Stimulated activated CD8-positive, alpha-beta memory T cell treated with anti-CD3 and anti-CD28 coated beads, Interleukin-2, amount 100 ng/mL, for 48 hours (primary cell): ENCODE results near the gene BLMH.

Experiments used
- DNase-seq, 2 donors: peaks; one replicate each; pipeline ENCODE4 v3.0.0-alpha.2; 2020; ENCODE audit warnings: low read depth in 2 of 2

BLMH gene, protein sequence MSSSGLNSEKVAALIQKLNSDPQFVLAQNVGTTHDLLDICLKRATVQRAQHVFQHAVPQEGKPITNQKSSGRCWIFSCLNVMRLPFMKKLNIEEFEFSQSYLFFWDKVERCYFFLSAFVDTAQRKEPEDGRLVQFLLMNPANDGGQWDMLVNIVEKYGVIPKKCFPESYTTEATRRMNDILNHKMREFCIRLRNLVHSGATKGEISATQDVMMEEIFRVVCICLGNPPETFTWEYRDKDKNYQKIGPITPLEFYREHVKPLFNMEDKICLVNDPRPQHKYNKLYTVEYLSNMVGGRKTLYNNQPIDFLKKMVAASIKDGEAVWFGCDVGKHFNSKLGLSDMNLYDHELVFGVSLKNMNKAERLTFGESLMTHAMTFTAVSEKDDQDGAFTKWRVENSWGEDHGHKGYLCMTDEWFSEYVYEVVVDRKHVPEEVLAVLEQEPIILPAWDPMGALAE

DNA sequence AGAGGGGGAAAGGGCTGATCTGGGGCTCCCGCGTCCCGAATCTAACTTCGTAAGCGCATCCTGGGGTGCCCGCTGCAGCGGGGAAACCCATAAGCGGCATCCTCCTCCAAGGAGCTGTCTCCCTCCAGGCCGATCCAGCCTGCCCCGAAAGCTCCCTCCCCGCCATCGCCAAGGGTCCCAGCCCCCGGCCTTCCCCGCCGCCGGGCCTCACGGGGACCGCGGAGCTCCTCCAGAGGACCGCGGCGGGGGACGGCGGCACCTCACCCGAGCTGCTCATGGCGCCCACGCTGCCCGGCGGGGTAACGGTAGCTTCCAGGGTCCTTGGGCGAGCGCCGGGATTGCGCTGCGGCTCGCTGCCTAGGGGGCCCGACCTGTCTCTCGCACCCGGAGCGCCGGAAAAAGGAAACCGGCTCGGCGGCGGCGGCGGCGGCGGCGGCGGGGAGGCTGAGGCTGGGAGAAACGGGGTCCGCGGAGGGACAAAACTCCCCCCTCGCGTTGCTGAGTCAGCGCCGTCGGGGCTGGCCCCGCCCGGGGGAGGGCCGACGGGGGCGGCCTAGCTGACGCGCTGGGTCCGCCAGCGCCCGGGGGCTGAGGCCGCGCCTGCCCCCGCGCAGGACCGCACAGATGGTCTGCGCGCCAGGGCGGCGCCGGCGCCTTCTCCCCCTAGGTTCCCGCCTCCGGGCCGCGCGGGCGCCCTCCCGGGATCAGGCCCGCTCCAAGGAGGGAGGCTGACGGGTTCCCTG lies at the start of gene BLMH:
Gene BLMH, minus strand, starts transcription at position 402 of the 743 bp plus-strand sequence. Its CDS starts 125 bp downstream, at position 277.
- peak; percentile 79 to 80 for DNase-seq

DNA sequence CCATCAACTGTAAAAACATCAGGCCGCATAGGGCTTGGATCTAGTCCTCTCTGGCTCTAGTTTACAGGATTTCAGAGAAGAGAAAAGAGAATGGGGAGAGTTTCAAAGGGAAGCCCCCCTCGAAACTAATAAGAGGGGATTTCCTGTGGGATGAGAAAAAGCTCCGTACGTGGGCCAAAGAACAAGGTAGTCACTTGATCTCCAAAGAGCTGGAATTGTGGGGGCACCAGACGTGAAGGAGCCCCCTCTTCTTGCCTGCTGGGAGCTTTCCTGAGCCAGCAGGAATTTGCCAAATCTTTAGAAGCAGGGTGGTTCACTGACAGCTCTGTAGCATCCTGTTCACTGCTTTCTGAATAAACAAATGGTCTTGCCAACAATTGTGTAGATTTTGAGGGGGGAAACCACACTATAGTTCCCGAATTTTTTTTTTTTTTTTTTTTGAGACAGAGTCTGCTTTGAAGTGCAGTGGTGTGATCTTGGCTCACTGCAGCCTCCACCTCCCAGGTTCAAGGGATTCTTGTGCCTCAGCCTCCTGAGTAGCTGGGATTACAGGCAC lies 49.1 kb upstream of the BLMH start:
- no peak for DNase-seq

DNA sequence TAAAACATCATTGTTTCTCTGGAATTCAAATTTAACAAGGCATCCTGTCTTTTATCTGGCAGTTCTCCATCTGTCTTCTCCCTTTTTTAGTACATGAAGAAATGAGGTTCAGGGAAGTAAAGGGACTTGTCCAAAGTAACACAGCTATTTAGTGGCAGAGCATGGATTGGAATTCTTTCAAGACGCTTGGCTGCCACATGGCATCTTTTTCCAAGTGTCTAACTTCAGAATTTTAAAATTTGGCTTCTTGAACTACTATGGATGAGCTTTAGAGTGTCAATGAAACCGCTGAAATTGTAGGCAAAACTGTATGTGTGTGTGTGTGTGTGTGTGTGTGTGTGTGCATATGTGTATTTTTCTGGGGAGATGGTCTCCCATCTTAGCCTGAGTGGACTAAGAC lies 47.3 kb upstream of the BLMH start:
- no peak for DNase-seq

DNA sequence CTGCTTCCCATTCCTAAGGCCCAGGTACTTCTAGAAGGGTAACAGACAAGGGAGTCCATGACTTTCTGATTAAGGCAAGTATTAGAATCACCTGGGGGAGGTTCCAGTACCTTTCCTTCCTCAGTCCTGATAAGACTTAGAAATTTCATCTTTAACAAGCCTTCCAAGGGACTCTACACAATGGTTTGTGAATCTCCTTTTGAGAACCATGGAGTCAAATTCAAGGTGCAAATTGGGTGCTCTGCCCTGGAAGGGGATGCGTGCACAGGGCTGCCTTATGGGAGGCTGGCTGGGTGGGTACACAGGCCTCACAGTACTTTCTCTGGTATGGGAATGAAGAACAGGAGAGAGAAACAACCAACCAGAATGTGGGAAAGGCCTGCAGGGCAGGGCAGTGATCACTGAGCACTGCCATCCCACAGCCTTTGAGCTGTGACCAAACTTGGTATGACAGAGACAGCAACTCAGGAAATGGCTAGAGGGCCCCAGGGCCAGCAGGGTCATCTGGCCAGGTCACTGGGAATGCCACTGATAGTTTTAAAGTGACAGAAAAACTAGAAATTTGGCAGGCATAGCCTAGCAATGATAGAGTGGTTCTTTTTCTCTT lies 45.8 kb upstream of the BLMH start:
- DNase-seq: no peak

DNA sequence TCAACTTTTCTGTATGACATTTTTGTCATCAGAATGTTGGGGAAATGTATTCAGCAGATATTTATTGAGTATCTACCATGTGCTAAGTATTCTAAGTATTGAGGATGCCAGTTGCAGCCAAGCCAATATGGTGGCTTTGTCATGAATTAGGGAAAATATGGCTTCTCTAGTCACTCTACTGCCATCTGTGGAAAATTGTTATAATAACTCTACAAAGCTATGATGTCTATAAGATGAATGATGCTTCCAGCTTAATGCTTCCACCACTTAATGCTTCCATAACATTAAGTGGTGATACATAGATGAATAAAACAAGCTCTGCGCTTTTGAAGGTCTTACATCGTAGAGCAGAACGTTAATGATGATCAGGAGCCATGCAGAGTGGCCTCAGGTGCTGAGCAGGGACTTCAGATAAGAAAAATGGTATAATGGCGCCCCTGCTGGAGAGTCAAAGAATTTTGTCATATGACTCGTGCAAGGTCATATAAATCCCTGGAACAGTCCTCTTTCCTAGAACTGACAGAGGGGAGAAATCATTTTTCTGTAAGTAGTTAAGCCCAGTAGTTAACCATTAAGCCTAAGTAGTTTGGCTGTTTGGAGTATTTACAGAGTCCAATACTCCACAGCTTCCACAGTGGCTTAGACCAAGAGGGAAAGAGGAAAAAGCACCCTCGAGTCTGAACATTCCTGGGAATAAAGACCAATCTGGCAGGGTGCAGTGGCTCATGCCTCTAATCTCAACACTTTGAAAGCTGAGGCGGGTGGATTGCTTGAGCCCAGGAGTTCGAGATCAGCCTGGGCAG lies 44.8 kb upstream of the BLMH start:
- peak in 1 of 2 donors; percentile 20 for DNase-seq

DNA sequence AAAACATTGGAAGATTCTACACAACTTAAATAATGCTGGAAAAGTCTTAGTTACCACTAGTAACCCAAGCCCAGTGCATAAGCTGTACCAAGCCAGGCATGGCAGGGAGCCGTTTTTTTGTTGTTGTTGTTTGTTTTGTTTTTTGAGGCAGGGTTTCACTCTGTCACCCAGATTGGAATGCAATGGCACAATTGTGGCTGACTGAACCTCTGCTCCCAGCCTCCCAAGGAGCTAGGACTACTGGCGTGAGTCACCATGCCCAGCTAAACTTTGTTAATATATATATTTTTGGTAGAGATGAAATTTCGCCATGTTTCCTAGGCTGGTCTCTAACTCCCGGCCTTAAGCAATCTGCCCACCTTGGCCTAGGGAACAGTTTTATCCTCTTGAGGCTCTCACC lies 42.7 kb upstream of the BLMH start:
- no peak for DNase-seq

DNA sequence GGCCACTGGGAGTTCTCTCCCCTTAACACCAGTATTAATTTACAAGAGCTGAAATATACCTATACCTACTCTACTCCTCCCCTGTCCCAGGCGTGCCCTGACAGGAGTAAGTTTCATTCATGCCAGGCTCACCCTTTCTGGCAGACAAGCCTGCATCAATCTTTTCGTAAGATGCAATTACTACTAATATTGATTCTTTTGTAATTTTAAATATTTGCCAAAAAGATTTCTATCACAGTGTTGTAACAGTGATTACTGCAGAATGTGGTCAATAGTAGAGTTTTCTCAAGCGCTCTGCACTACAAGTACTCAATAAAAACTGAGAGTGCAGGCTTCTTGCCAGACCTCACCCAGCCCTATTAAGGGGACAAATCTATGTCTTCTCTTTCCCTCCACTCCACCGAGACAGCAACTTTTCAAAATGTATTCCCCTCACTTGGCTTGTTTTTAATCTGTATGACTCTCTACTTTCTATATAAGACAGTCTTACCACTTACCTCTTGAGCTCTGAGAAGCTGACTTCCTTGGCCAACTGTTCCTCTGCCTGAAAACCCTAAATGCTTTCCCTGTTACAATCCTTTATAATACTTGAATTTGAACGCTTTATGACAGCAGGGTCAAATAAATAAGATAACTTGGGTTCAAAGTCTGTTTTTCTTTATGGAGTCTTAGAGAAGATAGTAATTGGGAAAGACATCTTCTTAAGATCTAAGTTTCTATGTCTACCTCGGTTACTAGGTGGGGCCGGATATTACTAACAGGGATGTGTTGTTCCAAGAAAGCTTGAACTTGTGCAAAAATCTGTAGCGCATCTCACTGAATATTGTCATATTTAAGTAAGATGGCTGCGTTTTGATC lies 42.0 kb upstream of the BLMH start, which contains the start of gene TMIGD1:
Gene TMIGD1, minus strand, starts transcription at position 555 of the 858 bp plus-strand sequence. CDS start 1,924 bp downstream, outside the sequence.
- no peak for DNase-seq

DNA sequence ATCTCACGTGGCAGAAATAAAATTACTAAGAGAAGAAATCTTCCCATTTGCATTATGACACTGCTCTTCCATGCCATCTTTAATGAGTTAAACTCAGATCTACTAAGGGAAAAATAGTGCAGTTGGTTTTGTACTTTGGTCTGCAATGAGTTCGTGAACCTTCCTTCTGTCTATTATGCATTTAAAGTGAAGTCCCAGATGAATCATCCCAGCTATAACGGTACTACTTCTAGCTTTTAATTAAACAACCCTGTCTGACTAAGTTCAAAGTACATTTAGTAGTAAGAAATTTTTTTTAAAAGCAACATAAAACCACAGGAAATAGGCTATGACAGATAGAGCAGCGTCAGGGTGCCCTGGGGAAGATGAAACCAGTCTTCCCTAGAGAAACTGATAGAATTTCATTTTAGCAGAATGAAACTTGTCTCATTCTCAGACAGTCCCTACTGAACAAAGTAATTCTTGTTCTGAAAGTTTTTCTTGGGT lies 40.4 kb upstream of the BLMH start:
- no peak for DNase-seq

DNA sequence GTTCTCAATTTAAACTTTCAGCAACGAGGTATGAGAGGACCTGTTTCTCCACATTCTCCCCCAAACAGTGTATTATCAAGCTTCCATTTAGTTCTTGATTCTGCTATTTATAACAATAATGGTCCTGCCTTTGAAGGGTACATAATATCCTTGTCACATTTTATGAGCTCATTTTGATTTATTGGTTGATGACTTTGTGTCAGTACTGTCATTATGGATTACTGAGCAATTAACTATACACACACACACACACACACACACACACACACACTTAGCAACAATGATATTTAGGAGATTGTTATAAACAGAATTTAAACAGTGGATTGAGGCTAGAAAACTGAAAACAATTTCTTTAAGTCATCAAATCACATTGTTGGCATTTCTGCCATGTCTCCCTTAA lies 35.1 kb upstream of the BLMH start:
- no peak for DNase-seq

DNA sequence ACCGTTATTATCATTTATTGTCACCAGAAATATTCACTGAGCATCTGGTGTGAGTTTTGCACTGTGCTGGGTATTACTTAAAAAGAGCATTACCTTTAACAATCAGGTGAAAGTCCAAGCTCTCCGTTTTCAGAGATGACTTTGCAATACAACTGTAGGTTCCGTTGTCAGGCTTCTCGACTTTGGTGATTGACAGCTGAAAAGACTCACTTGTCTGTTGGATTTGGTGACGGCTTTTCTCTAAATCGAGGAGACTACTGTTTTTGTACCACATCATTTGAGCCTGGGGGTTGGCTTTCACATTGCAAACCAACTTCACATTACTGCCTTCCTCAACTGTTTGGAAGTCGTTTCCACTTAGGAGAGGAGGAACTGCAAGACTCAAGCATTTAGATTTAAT lies 33.0 kb upstream of the BLMH start:
- DNase-seq: no peak

DNA sequence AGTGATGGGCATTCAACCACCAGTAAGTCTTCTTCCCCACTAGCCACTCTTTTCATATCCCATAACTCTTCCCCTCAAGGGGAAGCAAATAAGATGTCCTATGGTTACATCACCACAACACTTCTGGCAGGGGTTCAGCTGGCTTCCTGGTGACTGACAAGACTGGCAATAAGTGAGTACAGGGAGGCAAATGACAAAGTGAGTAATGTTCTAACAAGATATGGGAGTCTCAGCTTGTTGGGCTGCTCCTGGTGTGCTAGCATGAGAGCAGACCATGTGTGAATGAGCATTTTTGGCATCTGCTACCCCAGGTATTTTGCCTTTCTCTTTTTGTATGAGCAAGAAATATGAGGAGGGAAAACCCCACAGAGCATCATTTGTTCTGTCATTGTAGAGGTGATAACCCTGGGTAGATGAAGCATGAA lies 32.2 kb upstream of the BLMH start:
- no peak for DNase-seq

DNA sequence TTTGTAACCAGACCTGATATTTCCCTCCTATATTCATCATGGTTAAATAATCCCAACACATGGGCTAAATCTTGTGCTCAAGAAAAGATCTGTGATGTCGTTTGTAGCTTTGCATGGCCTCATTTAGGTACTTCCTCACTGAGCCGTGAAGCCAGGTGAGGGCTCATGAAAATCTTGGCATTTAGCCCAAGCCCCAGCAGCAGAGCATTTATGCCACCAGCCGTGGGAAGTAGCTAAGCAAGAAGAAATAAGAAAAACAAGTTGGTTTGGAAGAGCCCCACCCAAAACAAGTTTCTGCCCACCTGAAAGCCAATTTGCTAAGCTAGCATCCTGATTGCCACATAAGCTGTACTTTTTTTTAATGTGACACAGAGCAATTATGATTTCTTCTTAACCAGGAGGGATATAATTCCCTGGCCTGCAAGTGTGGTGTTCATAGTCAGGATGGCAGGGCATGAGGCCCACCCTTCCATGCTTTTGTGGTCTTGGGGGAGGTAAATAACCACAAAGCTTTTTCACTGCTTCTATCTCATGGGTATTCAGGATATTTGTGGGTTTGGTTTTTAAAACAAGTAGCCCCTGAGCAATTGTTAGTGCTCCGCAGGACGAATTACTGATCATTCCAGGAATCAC lies 31.6 kb upstream of the BLMH start:
- no peak for DNase-seq

DNA sequence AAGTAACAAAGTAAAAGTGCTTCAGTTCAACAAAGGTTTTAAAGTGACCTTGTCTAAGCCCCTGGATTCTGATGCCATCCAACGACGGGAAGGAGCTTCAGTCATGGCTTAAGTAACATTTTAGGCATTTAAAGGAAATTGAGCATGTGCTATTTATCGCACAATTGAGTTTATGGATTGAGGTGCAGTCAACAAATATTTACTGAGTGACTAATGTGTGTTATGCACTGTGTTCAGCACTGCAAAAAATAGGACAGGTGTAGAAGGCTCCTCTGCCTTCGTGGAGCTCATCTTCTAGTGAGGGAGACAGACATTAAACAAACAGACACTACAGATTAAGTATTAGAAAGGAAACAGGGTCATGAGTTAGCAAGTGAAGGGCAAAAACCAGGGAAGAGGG lies 29.6 kb upstream of the BLMH start:
- no peak for DNase-seq

DNA sequence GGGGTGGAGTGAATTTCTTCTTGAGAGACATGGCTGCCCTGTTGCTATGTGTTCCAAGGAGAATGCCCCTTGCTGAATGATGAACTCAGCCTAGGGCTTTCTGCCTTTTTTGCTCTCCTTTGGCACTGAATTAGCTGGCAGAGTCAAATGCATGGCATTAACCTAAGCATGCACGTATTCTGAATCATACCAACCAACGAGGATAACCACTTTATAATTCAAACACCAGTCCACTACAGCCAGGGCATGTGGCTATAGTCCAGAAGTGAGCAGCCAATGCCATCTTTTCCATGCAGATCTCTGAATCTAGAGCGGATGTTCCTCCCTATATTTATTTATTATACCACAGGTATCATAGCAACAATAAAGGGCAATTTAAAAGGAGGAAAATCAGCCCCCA lies 26.4 kb upstream of the BLMH start:
- DNase-seq: no peak

DNA sequence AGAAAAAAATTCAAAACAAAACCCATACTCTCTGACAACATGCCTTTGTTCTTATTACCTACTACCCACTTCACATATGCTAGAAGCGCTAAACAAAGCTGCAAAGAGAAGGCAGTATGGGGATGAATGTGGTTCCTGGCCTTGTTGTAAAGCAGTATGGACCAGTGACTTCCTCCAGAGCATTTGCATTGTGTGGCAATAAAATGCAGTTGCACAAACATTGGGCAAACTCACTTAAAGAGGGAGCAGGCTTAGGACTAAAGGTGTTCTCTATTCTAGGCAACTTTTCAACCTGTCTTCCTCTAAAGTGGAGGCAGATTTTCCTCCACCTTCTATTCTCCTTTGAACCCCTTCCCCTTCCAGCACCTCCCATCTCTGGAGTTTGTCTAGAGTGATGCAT lies 25.0 kb upstream of the BLMH start:
- DNase-seq: no peak

DNA sequence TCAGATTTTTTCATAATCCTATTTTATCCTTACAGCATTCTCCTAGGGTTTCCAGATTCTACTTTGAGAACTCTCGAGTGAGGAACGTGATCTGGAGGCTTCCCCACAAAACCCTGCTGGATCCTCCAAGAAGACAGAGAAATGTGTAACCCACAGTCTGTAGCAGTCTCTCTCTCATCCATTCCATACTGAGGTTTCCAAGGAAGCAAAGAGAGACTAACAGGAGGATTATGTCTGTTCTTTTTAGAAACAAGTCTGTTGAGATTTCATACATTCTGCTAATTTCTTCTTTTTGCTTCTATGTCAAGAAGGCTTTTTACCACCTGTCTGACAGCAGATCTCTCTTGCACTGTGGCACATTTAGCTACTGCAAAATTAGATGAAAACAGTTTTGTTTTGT lies 23.4 kb upstream of the BLMH start:
- no peak for DNase-seq

DNA sequence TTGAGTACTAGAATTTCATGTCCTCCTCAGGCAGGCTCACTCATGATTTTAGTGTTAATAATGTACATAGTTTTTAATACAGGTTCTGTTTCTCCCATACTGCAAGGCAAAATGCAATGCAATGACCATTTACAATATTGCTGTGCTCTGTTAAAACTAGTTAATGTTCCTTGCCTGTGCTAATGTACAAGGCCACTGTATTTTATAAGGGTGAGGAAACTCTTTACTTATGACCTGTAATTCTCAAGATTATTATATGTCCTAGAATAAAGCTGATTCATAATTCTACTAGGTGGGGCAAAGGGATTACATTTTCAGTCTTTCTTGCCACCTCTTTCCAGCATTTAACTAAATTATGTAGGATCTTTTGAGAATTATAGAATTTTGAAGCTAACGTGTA lies 22.7 kb upstream of the BLMH start:
- no peak for DNase-seq

DNA sequence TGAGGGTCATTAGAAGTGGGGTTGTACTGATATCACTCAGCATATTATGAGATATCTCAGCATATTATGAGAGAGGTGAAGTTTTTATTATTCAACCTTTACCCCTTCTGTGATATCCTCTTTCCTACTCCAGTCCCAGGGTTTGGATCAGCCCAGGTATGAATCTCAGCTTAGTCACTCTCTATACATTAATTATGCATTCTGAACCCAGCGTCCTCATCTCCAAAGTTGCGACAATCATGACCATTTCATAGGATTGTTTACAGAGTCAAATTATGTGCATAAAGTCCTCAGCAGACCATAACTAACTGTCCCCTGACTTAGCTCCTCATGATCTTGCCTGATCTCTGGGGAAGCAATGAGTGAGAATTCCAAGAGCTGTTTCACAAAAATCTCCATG lies 20.5 kb upstream of the BLMH start:
- no peak for DNase-seq

DNA sequence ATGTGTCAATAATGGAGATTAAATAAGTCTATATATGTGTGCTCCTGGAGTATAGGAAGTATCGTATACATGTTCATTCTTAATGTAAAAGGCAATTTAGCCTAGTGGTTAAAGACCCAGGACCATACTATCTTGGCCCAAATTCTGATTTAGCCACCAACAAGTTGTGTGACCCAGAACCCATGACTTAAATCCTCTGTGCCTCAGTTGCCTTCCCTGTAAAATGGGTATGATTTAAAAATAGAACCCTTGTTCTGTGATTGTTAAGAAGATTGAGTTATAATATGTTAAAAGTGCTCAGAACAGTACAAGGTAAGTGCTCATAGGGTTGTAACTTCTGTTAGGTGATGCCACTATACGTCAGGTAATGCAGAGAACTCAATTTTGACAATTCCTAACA lies 18.8 kb upstream of the BLMH start:
- no peak for DNase-seq

DNA sequence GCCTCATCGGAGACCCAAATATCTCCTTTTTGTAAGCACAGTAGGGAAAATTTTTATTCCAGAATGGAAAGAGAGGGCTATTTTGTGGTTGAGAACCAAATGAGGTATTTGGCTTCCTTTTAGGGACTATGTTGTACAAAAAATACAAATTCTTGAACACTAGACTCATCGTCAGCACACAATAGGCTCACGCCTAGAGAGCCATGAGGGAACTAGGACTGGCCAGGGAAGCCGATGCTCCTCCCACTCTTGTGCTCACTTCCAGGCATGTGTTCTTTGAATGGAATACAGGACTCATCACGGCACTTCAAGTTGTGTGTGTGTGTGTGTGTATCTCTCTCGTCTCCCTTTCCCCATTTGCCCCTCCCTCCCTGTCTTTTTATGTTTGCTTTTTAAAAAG lies 17.8 kb upstream of the BLMH start:
- DNase-seq: no peak
